HG02870 (cell line): Measurements from ENCODE around the gene CORO6.

Experiments
- ATAC-seq: cut with Tn5 transposase; IDR thresholded peaks from one replicate; pipeline ENCODE4 v1.9.1; 2021; ENCODE audit warnings: mild to moderate bottlenecking, moderate library complexity; ENCODE audit not compliant: unreplicated experiment

Gene CORO6

DNA sequence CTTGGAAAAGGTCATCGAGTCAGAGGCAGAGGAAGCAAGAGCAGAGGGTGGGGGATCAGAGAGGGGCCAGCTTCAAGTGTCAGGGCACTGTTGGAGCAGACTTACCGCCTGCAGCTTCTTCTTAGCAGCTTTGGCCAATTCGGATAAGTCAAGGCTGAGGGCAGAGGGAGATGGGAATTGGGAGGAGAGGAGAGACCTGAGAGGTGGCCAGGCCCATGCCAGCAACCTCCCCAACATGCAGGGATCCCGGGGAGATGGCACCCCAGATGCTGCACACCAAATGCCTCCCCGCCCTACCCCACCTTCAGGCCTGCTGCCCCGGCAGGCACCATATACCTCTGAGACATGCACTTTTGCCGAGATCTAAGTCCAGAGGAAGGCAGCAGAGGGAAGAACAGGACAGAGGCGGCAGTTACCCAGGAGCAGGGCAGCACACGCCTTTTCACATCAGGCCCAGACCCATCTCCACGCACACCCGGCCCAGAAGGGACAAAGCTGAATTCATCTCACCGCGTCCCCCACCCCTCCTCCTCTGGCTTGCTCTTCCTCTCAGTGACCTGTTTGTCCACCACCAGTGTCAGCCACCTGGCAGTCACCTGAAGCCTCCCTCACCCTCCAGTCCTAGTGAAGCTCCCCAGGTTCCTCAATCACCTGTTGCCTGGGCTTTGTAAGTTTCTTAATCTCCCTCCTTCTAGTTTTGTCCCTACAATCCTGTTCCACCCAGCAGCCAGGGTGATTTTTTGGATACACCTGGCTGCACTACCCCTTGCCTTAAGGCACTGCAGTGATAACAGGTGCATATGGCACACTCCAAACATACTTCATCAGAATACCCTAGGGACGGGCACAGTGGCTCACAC, 43.9 kb downstream of the CORO6 start:
- ATAC-seq, result no peak

DNA sequence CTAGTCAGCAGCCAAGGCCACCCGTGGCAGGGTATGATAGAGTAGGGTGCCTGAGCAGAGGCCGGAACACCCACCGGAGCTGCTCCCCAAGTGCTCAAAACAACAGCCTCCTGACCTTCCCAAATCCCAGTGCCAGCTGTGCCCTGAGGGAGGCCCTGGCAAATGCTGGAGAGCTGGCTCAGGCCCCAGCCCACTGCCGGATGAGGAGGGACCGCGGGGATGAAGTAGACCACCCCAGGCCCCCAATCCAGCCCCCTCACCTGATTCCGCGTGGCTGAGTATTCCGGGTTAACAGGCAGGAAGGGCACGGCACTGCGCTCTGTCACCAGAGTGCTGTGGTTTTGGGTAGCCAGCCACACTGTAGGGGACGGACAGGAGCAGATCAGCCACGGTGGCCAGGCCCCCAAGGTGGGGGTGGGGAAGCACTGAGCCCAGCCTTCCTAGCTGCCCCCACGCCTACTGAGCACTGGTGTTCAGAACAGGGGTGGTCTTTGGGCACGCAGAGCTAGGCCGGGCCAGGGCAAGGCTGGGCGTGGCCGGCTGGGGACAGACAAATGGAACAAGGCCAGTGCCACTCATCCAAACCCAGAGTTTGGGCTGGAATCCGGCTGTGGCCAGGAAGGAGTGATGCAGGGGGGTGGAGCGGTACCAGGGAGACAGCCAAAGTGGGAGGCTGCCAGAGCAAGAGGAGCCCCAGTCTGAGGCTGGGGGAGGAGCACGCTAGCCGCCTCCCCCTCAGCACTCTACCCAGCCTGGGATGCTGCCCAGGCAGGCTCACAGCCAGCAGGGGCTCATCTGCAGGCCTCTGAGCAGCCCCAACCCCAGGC, 45.1 kb downstream of the CORO6 start:
- no peak for ATAC-seq

- no peak for ATAC-seq
These were observed 45.7 kb downstream of the CORO6 start for GRCh38 chr17:29577001-29577370.

GRCh38 chr17:29576214-29577000, 46.3 kb downstream of the CORO6 start:
- ATAC-seq, result no peak

- no peak for ATAC-seq
These were observed 47.0 kb downstream of the CORO6 start for GRCh38 chr17:29575511-29576213.

GRCh38 chr17:29574732-29575510, 47.8 kb downstream of the CORO6 start:
- no peak for ATAC-seq

DNA sequence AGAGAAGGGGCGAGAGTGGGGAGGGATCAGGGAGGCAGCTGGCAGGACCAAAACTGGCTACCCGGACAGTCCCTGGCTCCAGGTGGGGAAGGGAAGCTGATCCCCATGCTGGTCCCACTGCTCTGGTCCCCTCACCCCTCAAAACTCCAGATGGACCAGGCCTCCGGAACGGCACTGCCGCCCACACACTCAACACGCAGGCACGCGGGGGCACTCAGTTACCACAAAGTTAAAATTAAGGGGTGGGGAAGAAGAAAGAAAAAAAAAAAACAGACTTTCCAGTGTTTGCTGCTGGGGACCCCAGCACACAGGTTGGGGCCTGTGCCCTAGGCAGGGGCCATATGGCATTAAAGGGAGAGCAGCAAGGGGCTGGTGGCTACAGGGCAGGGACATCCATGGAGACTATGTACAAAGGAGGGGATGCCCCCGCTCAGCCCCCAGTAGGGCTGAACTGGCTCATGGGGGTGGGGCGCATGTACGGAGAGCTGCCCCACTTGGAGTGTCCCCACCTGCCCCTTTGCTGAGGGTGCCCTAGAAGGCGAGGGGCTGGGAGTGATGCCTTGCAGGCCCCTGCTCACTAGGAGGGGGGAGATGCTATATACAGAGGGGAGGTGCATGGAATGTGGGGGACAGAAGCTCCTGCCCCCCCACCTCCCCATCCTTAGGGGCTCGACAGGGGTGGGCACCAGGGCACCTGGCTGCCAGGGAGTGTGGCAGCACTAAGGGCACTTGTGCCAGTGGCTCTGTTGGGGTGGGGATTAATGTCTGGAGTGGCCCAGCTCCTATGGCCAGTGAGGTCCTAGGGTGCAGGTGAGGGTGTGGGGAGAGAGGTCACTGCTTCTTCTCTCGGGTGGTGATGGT, 48.6 kb downstream of the CORO6 start:
- no peak for ATAC-seq

- no peak for ATAC-seq
These were observed 49.2 kb downstream of the CORO6 start for GRCh38 chr17:29573558-29573869.

- ATAC-seq, result no peak
These were observed 49.8 kb downstream of the CORO6 start for GRCh38 chr17:29572691-29573557.

DNA sequence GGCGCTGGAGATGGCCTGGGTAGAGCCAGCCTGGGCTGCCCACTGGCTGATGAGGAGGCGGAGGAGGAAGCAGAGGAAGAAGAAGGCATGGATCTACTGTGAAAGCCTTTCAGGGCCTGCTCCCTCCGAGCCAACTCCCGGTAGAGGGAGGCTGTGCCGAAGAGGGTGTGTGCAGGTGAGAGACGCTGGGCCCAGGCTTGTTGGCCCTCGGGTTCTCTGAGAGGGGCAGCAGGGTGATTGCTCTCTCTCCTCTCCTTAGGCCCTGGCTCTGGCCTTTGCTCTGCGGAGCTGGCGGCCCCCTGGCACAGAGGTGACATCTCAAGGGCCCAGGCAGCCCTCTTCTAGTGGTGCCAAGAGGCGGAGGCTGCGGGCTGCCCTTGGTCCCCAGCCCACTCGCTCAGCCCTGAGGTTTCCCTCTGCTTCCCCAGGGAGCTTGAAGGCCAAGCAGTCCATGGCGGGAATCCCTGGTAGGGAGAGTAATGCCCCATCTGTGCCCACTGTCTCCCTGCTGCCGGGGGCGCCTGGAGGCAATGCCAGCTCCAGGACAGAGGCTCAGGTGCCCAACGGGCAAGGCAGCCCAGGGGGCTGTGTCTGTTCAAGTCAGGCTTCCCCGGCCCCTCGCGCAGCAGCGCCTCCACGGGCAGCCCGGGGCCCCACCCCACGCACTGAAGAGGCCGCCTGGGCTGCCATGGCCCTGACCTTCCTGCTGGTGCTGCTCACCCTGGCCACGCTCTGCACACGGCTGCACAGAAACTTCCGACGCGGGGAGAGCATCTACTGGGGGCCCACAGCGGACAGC, 50.6 kb downstream of the CORO6 start:
- no peak for ATAC-seq

GRCh38 chr17:29571486-29571882, 51.2 kb downstream of the CORO6 start:
- no peak for ATAC-seq

GRCh38 chr17:29570521-29570920, 52.2 kb downstream of the CORO6 start:
- ATAC-seq, result no peak

DNA sequence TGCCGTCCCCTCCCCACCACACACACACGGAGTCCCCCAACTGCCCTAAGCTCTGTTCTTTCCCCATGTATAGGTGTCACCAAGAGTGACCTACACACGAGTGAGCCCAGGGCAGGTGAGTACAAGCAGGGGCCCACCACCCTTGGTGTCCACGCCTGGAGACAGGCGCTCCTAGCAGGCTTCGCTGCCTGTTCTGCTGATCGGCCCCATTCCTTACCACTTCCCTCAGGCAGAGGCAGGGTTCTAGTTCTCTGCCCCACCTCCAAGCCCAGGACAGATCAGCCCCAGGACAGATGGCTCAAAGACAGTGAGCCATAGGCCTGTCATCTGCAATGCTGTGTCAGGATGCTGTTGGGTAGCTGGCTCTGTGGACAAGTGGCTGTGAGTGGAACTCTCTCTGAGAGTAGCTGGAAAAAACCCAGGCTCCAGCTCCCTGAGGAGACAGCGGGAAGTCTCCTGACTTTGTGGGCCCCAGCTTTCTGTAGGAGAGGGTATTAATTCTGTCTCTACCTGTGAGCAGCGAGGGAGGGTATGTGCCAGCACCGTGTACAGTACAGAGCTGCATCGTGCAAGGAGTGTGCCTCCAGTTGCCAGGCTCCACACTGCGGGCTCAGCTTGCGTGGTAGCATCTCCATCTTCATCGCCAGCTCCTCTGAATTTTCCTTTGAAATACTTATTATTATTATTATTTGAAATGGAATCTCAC, 53.3 kb downstream of the CORO6 start:
- ATAC-seq, result no peak

DNA sequence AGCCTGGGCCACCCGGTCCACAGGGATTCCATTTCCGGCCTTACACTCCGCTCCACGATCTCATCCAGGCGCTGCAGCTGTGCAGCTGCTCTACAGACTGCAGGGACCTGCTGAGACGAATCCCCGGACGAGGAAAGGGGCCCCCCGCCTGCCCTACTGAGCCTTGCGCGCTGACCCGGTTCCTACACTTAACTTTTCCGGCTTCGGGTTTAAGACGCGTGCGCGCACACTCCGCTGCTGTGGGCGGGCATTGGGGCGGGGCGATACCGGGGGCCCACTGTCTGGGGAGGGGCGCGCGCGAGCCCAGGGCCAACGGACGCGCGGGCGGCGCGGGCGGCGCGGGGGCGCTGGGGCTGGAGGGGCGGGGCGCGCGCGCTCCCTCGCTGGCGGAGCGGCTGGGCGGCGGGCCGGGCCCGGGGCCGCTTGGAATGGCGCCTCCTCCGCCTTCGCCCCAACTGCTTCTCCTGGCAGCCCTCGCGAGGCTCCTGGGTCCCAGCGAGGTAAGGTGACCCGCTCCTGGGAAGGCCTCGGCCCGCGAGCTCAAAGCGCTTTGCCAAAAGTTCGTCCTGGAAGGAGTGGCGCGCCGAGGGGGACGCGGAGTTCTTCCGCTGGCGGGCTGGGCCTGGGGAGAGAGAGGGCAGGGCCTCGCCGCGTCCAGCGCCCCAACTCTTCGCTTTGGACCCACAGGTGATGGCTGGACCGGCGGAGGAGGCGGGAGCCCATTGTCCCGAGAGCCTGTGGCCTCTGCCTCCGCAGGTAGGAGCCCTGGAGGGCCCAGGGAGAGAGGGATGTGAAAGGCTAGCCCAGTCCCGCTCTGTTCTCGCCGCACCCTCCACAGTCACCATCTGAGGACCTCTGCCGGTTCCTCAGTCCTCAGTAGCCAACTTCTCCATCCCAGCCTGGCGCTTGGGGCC, 54.1 kb downstream of the CORO6 start, which contains the start of gene TP53I13:
Gene TP53I13, plus strand, starts transcription at position 371 of the 914 bp plus-strand sequence. Its CDS starts 58 bp downstream, at position 429.
- ATAC-seq, result peak; percentile 41

GRCh38 chr17:29567554-29568330, 55.0 kb downstream of the CORO6 start:
- ATAC-seq, result peak; percentile 37
